ENCODE results near the gene CASKIN2. TPM values are rescaled to one million over a fixed set of nuclear protein-coding genes. Genes with fewer than 3 reads are reported as not detected.

CASKIN2 gene
- total and polyA plus RNA-seq, 2 experiments from 2014 or later: 1.9 to 6.2 TPM

DNA sequence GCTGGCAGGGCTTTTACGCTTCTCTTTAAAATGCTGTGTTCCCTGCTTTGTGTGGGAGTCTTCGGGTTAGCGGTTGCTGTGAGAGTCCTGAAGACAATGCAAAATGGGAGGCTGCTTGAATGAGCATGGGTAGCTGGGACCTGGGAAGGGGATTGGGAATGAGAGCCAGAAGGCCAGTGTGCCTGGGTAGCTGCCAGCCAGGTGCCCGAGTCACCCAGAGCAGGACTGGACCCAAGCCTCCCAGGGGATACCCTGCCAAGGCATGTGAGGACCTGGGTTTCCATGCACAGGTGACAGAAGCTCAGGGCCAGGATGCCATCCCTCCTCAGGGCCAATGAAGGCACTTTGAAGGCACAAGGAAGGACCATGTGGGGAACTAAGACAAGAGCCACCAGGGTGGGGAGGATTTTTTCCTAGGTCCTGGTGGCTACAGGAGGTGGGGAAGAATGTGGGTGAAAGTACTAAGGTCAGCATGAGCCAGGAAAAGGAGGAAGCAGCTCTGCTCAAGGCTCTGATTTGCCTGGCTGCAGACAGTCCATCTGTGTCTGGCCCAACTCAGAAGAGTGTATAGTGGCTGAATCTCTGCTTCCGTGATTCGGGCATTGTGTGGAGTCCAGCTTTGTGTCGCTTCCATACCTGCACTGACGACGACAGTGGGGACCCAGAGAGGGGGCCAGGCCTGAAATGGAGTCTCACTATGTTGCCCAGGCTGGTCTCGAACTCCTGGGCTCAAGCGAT, 38.4 kb downstream of the CASKIN2 start:
- no peak overlapping the region for H3K4me3 ChIP-seq

DNA sequence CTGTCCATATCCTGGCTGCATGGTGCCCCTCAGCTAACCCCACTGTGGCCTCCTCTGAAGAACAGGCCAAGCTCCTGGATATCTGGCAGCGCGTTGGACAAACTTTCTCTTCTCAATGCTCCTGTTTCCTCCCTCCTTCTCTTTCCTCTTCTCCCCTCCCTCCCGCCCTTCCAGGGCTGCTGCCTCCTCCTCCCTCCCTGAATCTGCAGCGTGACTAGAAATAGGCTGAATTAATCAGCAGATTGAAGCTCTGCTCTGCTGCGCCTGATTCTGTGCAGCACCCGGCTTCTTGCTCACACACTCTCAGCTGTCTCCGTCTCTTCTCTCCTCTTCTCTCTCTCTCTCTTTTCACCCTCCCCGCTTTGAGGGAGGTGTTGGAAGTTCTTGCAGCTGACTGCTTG, 39.1 kb downstream of the CASKIN2 start:
- no peak overlapping the region for H3K9ac ChIP-seq

More for the DNA sequence above, 38.4 kb downstream of the CASKIN2 start:
- no peak for TF ChIP-seq EZH2 (IDR thresholded peaks at IDR 0.05; ENCODE audit: insufficient read depth, poor library complexity, severe bottlenecking)
- no peak for TF ChIP-seq EZH2phosphoT487 (IDR thresholded peaks at IDR 0.05; ENCODE audit: insufficient read depth, low read depth)
- Histone ChIP-seq H2AFZ (no peak overlapping the region), H3K9me2 (ENCODE audit: insufficient read depth) (no peaks in the 10 kb centered on the region), H3K4me2 (ENCODE audit: unreplicated experiment) (no peak overlapping the region), H4K20me1 (ENCODE audit: insufficient read depth) (no peaks in the 10 kb centered on the region), H3K9me3 (ENCODE audit: low read depth) (no peaks in the 10 kb centered on the region), H3K9ac (no peak overlapping the region), H3K4me1 (ENCODE audit: insufficient read depth) (no peaks in the 10 kb centered on the region), H3K27ac (no peak overlapping the region), H3K79me2 (ENCODE audit: insufficient read depth) (no peaks in the 10 kb centered on the region), H3K36me3 (ENCODE audit: low read depth) (no peaks in the 10 kb centered on the region), H3F3A (ENCODE audit: insufficient read depth) (no peaks in the 10 kb centered on the region), H3K27me3 (replicated peaks; ENCODE audit: insufficient read depth) (no peaks in the 10 kb centered on the region)
- WGBS, 2 experiments (ENCODE audit: low coverage in 1 of 2, low lambda C conversion rate in 2 of 2, missing lambda C conversion rate in 2 of 2): 88 to 98% methylated on average over 10 to 11 of the region's 11 CpGs
- DNase-seq: no peak
- in situ Hi-C loops (cut with MboI): no loop called here

DNA sequence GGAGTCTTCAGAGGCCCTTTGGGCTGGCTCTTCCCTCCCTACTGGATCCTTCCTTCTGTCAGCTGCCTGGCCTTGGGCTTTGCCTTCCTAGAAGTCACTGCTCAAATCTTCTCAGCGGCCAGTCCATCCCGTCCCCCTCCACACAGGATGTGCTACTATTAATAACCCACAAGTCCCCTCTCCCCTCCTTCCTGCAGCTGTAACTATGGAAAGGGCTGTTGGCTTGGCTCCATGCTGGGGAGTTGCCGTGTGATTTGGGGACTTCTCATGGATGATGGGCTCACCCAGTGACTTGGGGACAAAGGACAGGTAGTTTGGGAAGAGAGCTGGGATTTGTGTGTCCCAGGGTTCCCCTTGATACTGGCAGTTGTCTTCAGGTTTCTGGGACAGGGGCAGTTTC, 39.5 kb downstream of the CASKIN2 start:
- 57 to 60% methylated on average over 3 of the region's 3 CpGs for WGBS, 2 experiments (ENCODE audit: low coverage in 1 of 2, low lambda C conversion rate in 2 of 2, missing lambda C conversion rate in 2 of 2)
- no peaks in the 10 kb centered on the region for H3K9me3 ChIP-seq (ENCODE audit: low read depth)
- no peaks in the 10 kb centered on the region for H4K20me1 ChIP-seq (ENCODE audit: insufficient read depth)
- H3F3A ChIP-seq (ENCODE audit: insufficient read depth): no peaks in the 10 kb centered on the region
- no peaks in the 10 kb centered on the region for H3K9me2 ChIP-seq (ENCODE audit: insufficient read depth)
- H3K27ac ChIP-seq: no peak overlapping the region
- no peak overlapping the region for H3K4me2 ChIP-seq (ENCODE audit: unreplicated experiment)
- no peaks in the 10 kb centered on the region for H3K79me2 ChIP-seq (ENCODE audit: insufficient read depth)
- H3K4me1 ChIP-seq (ENCODE audit: insufficient read depth): no peaks in the 10 kb centered on the region
- H2AFZ ChIP-seq: no peak overlapping the region
- no peak overlapping the region for H3K9ac ChIP-seq
- no peak overlapping the region for H3K4me3 ChIP-seq
- TF ChIP-seq EZH2phosphoT487 (IDR thresholded peaks at IDR 0.05; ENCODE audit: insufficient read depth, low read depth): no peak
- no peak for TF ChIP-seq EZH2 (IDR thresholded peaks at IDR 0.05; ENCODE audit: insufficient read depth, poor library complexity, severe bottlenecking)
- no peak for DNase-seq
- H3K27me3 ChIP-seq (replicated peaks; ENCODE audit: insufficient read depth): no peaks in the 10 kb centered on the region
- in situ Hi-C loops (cut with MboI): no loop called here
- H3K36me3 ChIP-seq (ENCODE audit: low read depth): no peaks in the 10 kb centered on the region

More for the DNA sequence above, 39.1 kb downstream of the CASKIN2 start:
- Histone ChIP-seq H3K9me3 (ENCODE audit: low read depth) (no peaks in the 10 kb centered on the region), H3K27me3 (replicated peaks; ENCODE audit: insufficient read depth) (no peaks in the 10 kb centered on the region), H3K27ac (no peak overlapping the region), H3K4me3 (no peak overlapping the region), H2AFZ (no peak overlapping the region), H4K20me1 (ENCODE audit: insufficient read depth) (no peaks in the 10 kb centered on the region), H3K9me2 (ENCODE audit: insufficient read depth) (no peaks in the 10 kb centered on the region), H3K4me1 (ENCODE audit: insufficient read depth) (no peaks in the 10 kb centered on the region), H3F3A (ENCODE audit: insufficient read depth) (no peaks in the 10 kb centered on the region), H3K79me2 (ENCODE audit: insufficient read depth) (no peaks in the 10 kb centered on the region), H3K36me3 (ENCODE audit: low read depth) (no peaks in the 10 kb centered on the region), H3K4me2 (ENCODE audit: unreplicated experiment) (no peak overlapping the region)
- no peak for TF ChIP-seq EZH2 (IDR thresholded peaks at IDR 0.05; ENCODE audit: insufficient read depth, poor library complexity, severe bottlenecking)
- TF ChIP-seq EZH2phosphoT487 (IDR thresholded peaks at IDR 0.05; ENCODE audit: insufficient read depth, low read depth): no peak
- DNase-seq: no peak
- 78% methylated on average over 6 to 8 of the region's 8 CpGs for WGBS, 2 experiments (ENCODE audit: low coverage in 1 of 2, low lambda C conversion rate in 2 of 2, missing lambda C conversion rate in 2 of 2)
- in situ Hi-C loops (cut with MboI): no loop called here

DNA sequence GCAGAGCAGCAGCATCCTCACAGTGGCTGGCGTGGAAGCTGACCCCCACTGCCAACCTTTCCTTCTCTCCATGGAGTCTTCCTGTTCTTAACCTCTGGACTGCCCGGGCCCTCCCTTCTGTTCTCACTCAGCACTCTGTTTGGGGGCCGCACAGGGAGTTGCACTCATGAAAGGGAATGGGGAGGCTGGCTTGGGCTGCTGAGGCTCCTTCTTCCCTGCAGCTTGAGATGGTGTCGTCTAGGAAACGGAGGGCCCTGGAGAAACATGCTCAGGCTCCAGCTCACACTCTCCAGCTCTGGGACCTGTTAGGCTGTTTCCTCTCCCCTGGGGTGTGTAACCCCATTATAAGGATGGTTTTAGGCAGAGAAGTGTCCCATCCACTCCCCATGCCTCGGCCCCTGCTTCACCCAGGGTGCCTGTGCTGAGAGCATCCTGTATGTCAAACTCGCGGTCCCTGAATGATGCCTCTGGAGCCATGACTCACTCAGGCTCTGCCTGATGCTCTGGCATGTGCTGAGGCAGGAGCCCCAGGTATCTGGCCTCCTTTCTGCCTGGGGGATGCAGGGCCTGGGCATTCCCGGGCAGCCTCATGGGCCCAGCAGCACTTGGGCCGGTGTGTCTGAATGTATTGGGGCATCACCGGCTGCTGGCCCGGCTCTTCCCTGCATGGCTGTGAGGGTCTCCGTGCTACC, 40.0 kb downstream of the CASKIN2 start:
- DNase-seq: no peak
- no peaks in the 10 kb centered on the region for H3K36me3 ChIP-seq (ENCODE audit: low read depth)
- no peaks in the 10 kb centered on the region for H3K9me2 ChIP-seq (ENCODE audit: insufficient read depth)
- in situ Hi-C loops (cut with MboI): no loop called here
- no peaks in the 10 kb centered on the region for H4K20me1 ChIP-seq (ENCODE audit: insufficient read depth)
- no peaks in the 10 kb centered on the region for H3K9me3 ChIP-seq (ENCODE audit: low read depth)
- no peak overlapping the region for H3K27ac ChIP-seq
- no peak overlapping the region for H3K4me2 ChIP-seq (ENCODE audit: unreplicated experiment)
- TF ChIP-seq EZH2 (IDR thresholded peaks at IDR 0.05; ENCODE audit: insufficient read depth, poor library complexity, severe bottlenecking): no peak
- TF ChIP-seq EZH2phosphoT487 (IDR thresholded peaks at IDR 0.05; ENCODE audit: insufficient read depth, low read depth): no peak
- H3K4me3 ChIP-seq: no peak overlapping the region
- H3K9ac ChIP-seq: no peak overlapping the region
- H3K79me2 ChIP-seq (ENCODE audit: insufficient read depth): no peaks in the 10 kb centered on the region
- no peak overlapping the region for H2AFZ ChIP-seq
- H3K4me1 ChIP-seq (ENCODE audit: insufficient read depth): no peaks in the 10 kb centered on the region
- no peaks in the 10 kb centered on the region for H3K27me3 ChIP-seq (replicated peaks; ENCODE audit: insufficient read depth)
- 80 to 84% methylated on average over 13 of the region's 13 CpGs for WGBS, 2 experiments (ENCODE audit: low coverage in 1 of 2, low lambda C conversion rate in 2 of 2, missing lambda C conversion rate in 2 of 2)
- no peaks in the 10 kb centered on the region for H3F3A ChIP-seq (ENCODE audit: insufficient read depth)
